Upper lobe of left lung (tissue), 4 donors: ENCODE measurements around the gene ERMAP.

ENCODE experiments used
- CTCF ChIP-seq, 6 experiments: fragments of 450-650 bp in 4 of 6; fragments of 200-600 bp in 2 of 6; sonication (generic) in 2 of 6; IDR thresholded peaks; one replicate each; pipeline ENCODE4 v1.5.1; 2016 to 2019; ENCODE audit warnings: antibody characterized with exemption in 6 of 6
- EP300 ChIP-seq, 4 donors: sonication (generic); formaldehyde crosslinking; IDR thresholded peaks; one replicate each; pipeline ENCODE4 v1.5.1; 2017; ENCODE audit warnings: antibody characterized with exemption in 4 of 4, control low read depth in 2 of 4
- POLR2A ChIP-seq, 4 donors: fragments of 450-650 bp; IDR thresholded peaks; one replicate each; pipeline ENCODE4 v1.5.1; 2016 to 2017; ENCODE audit warnings: antibody characterized with exemption in 4 of 4, mild to moderate bottlenecking in 2 of 4
- POLR2AphosphoS5 ChIP-seq, 2 donors: sonication (generic); formaldehyde crosslinking; IDR thresholded peaks; one replicate each; pipeline ENCODE4 v1.5.1; 2017; ENCODE audit warnings: antibody characterized with exemption in 2 of 2

GRCh38 chr1:42816585-42817439 lies at the start of gene ERMAP, which contains the start of gene SVBP:
- TF ChIP-seq CTCF (IDR thresholded peaks at IDR 0.05) (no peak), POLR2A (IDR thresholded peaks at IDR 0.05) (peak in 3 of 4 donors; percentile 8 to 70 (median 61)), POLR2AphosphoS5 (IDR thresholded peaks at IDR 0.05) (peak; percentile 47 to 54), EP300 (IDR thresholded peaks at IDR 0.05) (peak in 1 of 4 donors; percentile 32)
